OCI-M2 (cell line): ENCODE data around the gene PRCD.

Source experiments
- DNase-seq: peaks from one replicate; lab custom pipeline; 2025; ENCODE audit not compliant: unreplicated experiment; lab: John Stamatoyannopoulos, UW

The PRCD gene

GRCh38 chr17:76567634-76568432 is 28.0 kb downstream of the PRCD start:
- DNase-seq = no peak

GRCh38 chr17:76568811-76569221 is 29.0 kb downstream of the PRCD start:
- no peak for DNase-seq

GRCh38 chr17:76569607-76570279 is 29.9 kb downstream of the PRCD start:
- no peak for DNase-seq

GRCh38 chr17:76570457-76570856 is 30.6 kb downstream of the PRCD start:
- no peak for DNase-seq

- DNase-seq = no peak
These were observed 31.1 kb downstream of the PRCD start for GRCh38 chr17:76570877-76571471.

GRCh38 chr17:76572201-76572910 is 32.5 kb downstream of the PRCD start:
- no peak for DNase-seq

GRCh38 chr17:76573096-76573495 is 33.3 kb downstream of the PRCD start:
- DNase-seq = no peak

- DNase-seq = no peak
These were observed 34.3 kb downstream of the PRCD start for GRCh38 chr17:76574166-76574565.

- no peak for DNase-seq
These were observed 35.7 kb downstream of the PRCD start for GRCh38 chr17:76575570-76575969.

- no peak for DNase-seq
These were observed 36.3 kb downstream of the PRCD start for GRCh38 chr17:76576189-76576588.

- DNase-seq = no peak
These were observed 38.0 kb downstream of the PRCD start for GRCh38 chr17:76577876-76578275.

GRCh38 chr17:76578376-76578775 is 38.5 kb downstream of the PRCD start:
- no peak for DNase-seq

- DNase-seq = no peak
These were observed 39.4 kb downstream of the PRCD start for GRCh38 chr17:76579281-76579680.

GRCh38 chr17:76581515-76581914 is 41.7 kb downstream of the PRCD start:
- no peak for DNase-seq

- no peak for DNase-seq
These were observed 42.8 kb downstream of the PRCD start for GRCh38 chr17:76582660-76583059.

GRCh38 chr17:76584427-76585032 is 44.7 kb downstream of the PRCD start:
- no peak for DNase-seq

- no peak for DNase-seq
These were observed 45.3 kb downstream of the PRCD start for GRCh38 chr17:76585033-76585648.

- no peak for DNase-seq
These were observed 46.1 kb downstream of the PRCD start, which contains the start of gene ST6GALNAC2 for GRCh38 chr17:76585649-76586593. Gene ST6GALNAC2 (minus strand): TSS chr17:76585860. CDS start chr17:76585808, 52 bp downstream.

GRCh38 chr17:76586741-76587487 is 47.1 kb downstream of the PRCD start:
- DNase-seq = no peak
